MM.1S (cell line): ENCODE measurements around the gene CFI.

Source experiments
- DNase-seq: peaks from one replicate; pipeline ENCODE4 v3.0.0-alpha.2; 2015
- H2AFZ ChIP-seq: fragments of 300-600 bp; sonication (generic); 2 replicates; pipeline ENCODE4 v1.6.0; 2016; ENCODE audit warnings: antibody characterized with exemption, low read length
- H3F3A ChIP-seq: fragments of 300-600 bp; sonication (generic); 2 replicates; pipeline ENCODE4 v1.6.1; 2016; ENCODE audit warnings: mild to moderate bottlenecking, antibody characterized with exemption, low read length, moderate library complexity, mixed read lengths; ENCODE audit not compliant: insufficient read depth
- H3K27ac ChIP-seq: fragments of 300-600 bp; sonication (generic); 2 replicates; pipeline ENCODE4 v1.5.1; 2016; ENCODE audit warnings: mild to moderate bottlenecking, low read length
- H3K27me3 ChIP-seq: fragments of 300-600 bp; sonication (generic); replicated peaks from 2 replicates; pipeline ENCODE4 v1.6.0; 2016; ENCODE audit warnings: low read length; ENCODE audit not compliant: insufficient read depth
- H3K36me3 ChIP-seq: fragments of 300-600 bp; sonication (generic); replicated peaks from 2 replicates; pipeline ENCODE4 v1.6.1; 2016; ENCODE audit warnings: mild to moderate bottlenecking, low read length, mixed read lengths; ENCODE audit not compliant: insufficient read depth
- H3K4me1 ChIP-seq: fragments of 300-600 bp; sonication (generic); 2 replicates; pipeline ENCODE4 v1.6.1; 2016; ENCODE audit warnings: low read length, mixed read lengths
- H3K4me2 ChIP-seq: fragments of 300-600 bp; sonication (generic); 2 replicates; pipeline ENCODE4 v1.6.0; 2016; ENCODE audit warnings: low read depth, low read length
- H3K4me3 ChIP-seq: fragments of 300-600 bp; sonication (generic); 2 replicates; pipeline ENCODE4 v1.5.1; 2016; ENCODE audit warnings: low read length, mixed read lengths
- H3K79me2 ChIP-seq: fragments of 300-600 bp; sonication (generic); 2 replicates; pipeline ENCODE4 v1.6.1; 2016; ENCODE audit warnings: mixed run types, low read length, mixed read lengths
- H3K9ac ChIP-seq: fragments of 300-600 bp; sonication (generic); 2 replicates; pipeline ENCODE4 v1.6.1; 2016; ENCODE audit warnings: low read length, mixed read lengths
- H3K9me2 ChIP-seq: fragments of 300-600 bp; sonication (generic); replicated peaks from 2 replicates; pipeline ENCODE4 v1.6.1; 2016; ENCODE audit warnings: mild to moderate bottlenecking, low read length, mixed read lengths; ENCODE audit not compliant: insufficient read depth
- H3K9me3 ChIP-seq: fragments of 300-600 bp; sonication (generic); replicated peaks from 2 replicates; pipeline ENCODE4 v1.6.1; 2016; ENCODE audit warnings: mild to moderate bottlenecking, low read length, mixed read lengths; ENCODE audit not compliant: insufficient read depth
- H4K20me1 ChIP-seq: fragments of 300-600 bp; sonication (generic); 2 replicates; pipeline ENCODE4 v1.6.1; 2016; ENCODE audit warnings: mild to moderate bottlenecking, low read length, moderate library complexity, mixed read lengths; ENCODE audit not compliant: insufficient read depth
- EZH2 ChIP-seq: fragments of 300-600 bp; sonication (generic); optimal IDR thresholded peaks from 2 replicates; pipeline ENCODE3; 2017; ENCODE audit warnings: low read depth, mild to moderate bottlenecking, antibody characterized with exemption, low read length, mixed read lengths
- EZH2phosphoT487 ChIP-seq: fragments of 300-600 bp; sonication (generic); IDR thresholded peaks from 2 replicates; pipeline ENCODE4 v1.6.1; 2018; ENCODE audit warnings: antibody characterized with exemption, low read length
- TF ChIP-seq, protein P1 (sequence below): fragments of 300-600 bp; sonication (generic); IDR thresholded peaks from 2 replicates; pipeline ENCODE4 v1.5.1; 2016; ENCODE audit warnings: antibody characterized with exemption, low read length, mixed read lengths

CFI gene

DNA sequence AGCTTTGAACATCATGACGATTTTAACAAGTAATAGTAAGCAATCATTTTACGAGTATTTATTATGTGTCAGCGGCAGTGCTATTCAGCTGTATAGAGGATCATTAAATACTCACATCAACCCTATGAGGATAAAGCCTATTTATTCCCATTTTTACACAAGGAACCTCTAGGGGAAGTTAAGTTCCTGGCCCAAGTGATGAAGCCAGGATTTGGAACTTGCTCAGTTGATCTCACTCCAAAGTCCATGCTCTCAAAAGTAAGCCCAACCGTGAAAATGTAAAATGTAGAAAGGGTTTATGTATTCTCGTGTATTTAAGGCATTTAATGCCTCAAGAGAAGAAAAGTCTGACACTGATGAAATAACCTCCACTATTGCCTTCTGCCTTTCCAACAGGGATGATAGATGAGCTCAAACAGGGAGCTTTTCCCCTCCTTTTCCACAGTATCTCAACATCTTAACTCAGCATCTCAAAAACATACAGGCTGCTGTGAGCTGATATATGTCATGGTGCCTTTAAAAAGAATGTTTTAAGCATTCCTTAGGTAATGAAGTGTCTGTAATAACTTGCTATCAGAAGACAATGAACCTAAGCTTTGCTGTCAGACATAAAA is 36.9 kb downstream of the CFI start:
- Histone ChIP-seq H3K27ac (no peak overlapping the region), H3K9me3 (no peaks in the 10 kb centered on the region), H3K36me3 (no peaks in the 10 kb centered on the region), H3K4me3 (no peak overlapping the region), H3F3A (no peaks in the 10 kb centered on the region), H3K4me1 (no peaks in the 10 kb centered on the region), H3K79me2 (no peaks in the 10 kb centered on the region), H3K27me3 (no peaks in the 10 kb centered on the region), H2AFZ (no peak overlapping the region), H3K4me2 (no peak overlapping the region), H4K20me1 (no peaks in the 10 kb centered on the region), H3K9ac (no peak overlapping the region), H3K9me2 (no peaks in the 10 kb centered on the region)
- no peak for DNase-seq
- no peak for TF ChIP-seq EZH2phosphoT487
- TF ChIP-seq, protein P1, sequence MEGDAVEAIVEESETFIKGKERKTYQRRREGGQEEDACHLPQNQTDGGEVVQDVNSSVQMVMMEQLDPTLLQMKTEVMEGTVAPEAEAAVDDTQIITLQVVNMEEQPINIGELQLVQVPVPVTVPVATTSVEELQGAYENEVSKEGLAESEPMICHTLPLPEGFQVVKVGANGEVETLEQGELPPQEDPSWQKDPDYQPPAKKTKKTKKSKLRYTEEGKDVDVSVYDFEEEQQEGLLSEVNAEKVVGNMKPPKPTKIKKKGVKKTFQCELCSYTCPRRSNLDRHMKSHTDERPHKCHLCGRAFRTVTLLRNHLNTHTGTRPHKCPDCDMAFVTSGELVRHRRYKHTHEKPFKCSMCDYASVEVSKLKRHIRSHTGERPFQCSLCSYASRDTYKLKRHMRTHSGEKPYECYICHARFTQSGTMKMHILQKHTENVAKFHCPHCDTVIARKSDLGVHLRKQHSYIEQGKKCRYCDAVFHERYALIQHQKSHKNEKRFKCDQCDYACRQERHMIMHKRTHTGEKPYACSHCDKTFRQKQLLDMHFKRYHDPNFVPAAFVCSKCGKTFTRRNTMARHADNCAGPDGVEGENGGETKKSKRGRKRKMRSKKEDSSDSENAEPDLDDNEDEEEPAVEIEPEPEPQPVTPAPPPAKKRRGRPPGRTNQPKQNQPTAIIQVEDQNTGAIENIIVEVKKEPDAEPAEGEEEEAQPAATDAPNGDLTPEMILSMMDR, result no peak

DNA sequence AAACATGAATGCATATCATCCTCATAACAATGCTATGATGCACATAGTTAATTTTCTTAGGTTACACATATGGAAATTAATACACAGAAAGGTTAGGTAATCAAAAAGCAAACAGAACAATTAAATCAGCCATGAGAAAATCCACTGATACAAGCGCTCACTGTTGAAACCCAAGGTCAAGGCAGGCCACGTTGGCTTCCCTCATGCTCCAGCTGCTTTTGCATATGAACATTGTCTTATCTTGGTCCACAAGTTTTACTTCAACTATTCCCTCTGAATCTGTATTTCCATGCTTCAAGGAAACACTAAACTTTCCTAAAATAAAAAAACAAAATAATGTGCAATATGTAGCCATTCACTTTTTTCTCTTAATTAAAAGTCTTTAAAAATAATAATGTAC is 37.4 kb downstream of the CFI start:
- Histone ChIP-seq H3K79me2 (no peaks in the 10 kb centered on the region), H3F3A (no peaks in the 10 kb centered on the region), H3K27me3 (no peaks in the 10 kb centered on the region), H3K4me1 (no peaks in the 10 kb centered on the region), H3K9me2 (no peaks in the 10 kb centered on the region), H3K36me3 (no peaks in the 10 kb centered on the region), H4K20me1 (no peaks in the 10 kb centered on the region), H2AFZ (no peak overlapping the region), H3K27ac (no peak overlapping the region), H3K9ac (no peak overlapping the region), H3K9me3 (no peaks in the 10 kb centered on the region), H3K4me2 (no peak overlapping the region), H3K4me3 (no peak overlapping the region)
- TF ChIP-seq EZH2phosphoT487 (no peak), EZH2 (no peak)
- TF ChIP-seq, protein P1, result no peak
- no peak for DNase-seq

GRCh38 chr4:109760682-109761081 is 41.1 kb downstream of the CFI start:
- no peaks in the 10 kb centered on the region for H3K79me2 ChIP-seq
- H3K27me3 ChIP-seq, result no peaks in the 10 kb centered on the region
- H3K4me2 ChIP-seq, result no peak overlapping the region
- no peak overlapping the region for H3K27ac ChIP-seq
- H3K9me2 ChIP-seq, result no peaks in the 10 kb centered on the region
- no peak overlapping the region for H2AFZ ChIP-seq
- H3K36me3 ChIP-seq, result no peaks in the 10 kb centered on the region
- H4K20me1 ChIP-seq, result no peaks in the 10 kb centered on the region
- no peak overlapping the region for H3K9ac ChIP-seq
- no peaks in the 10 kb centered on the region for H3F3A ChIP-seq
- H3K4me1 ChIP-seq, result no peaks in the 10 kb centered on the region
- no peak overlapping the region for H3K4me3 ChIP-seq
- no peak for DNase-seq
- TF ChIP-seq EZH2phosphoT487, result no peak
- TF ChIP-seq, protein P1, result no peak
- TF ChIP-seq EZH2, result no peak
- no peaks in the 10 kb centered on the region for H3K9me3 ChIP-seq
